Nephron (organoid): ENCODE results near the gene DHRS1.

ENCODE experiments used
- H3K27ac Mint-ChIP-seq, 3 experiments: 2 replicates each; pipeline ENCODE4 v1.8.0; 2020; ENCODE audit warnings: mixed read lengths in 3 of 3, mild to moderate bottlenecking in 2 of 3, moderate library complexity in 1 of 3
- H3K27me3 Mint-ChIP-seq: 2 replicates; pipeline ENCODE4 v1.8.0; 2021; ENCODE audit warnings: low read depth, mild to moderate bottlenecking, moderate library complexity, mixed read lengths
- H3K36me3 Mint-ChIP-seq: 2 replicates; pipeline ENCODE4 v1.8.0; 2020; ENCODE audit warnings: low read depth, mixed read lengths
- H3K4me1 Mint-ChIP-seq: 2 replicates; pipeline ENCODE4 v1.8.0; 2020; ENCODE audit warnings: mixed read lengths
- H3K4me3 Mint-ChIP-seq, 3 experiments: 2 replicates each; pipeline ENCODE4 v1.8.0; 2020; ENCODE audit warnings: mild to moderate bottlenecking in 3 of 3, mixed read lengths in 3 of 3, moderate library complexity in 2 of 3
- H3K9me3 Mint-ChIP-seq: 2 replicates; pipeline ENCODE4 v1.8.0; 2020; ENCODE audit warnings: mixed read lengths
- TF ChIP-seq, protein P1 (sequence below), 3 experiments: fragments of 200-600 bp; sonication (generic); IDR thresholded peaks; one replicate each; pipeline ENCODE4 v1.5.0; 2021; ENCODE audit warnings: antibody characterized with exemption in 3 of 3; ENCODE audit not compliant: unreplicated experiment in 3 of 3

The DHRS1 gene

DNA sequence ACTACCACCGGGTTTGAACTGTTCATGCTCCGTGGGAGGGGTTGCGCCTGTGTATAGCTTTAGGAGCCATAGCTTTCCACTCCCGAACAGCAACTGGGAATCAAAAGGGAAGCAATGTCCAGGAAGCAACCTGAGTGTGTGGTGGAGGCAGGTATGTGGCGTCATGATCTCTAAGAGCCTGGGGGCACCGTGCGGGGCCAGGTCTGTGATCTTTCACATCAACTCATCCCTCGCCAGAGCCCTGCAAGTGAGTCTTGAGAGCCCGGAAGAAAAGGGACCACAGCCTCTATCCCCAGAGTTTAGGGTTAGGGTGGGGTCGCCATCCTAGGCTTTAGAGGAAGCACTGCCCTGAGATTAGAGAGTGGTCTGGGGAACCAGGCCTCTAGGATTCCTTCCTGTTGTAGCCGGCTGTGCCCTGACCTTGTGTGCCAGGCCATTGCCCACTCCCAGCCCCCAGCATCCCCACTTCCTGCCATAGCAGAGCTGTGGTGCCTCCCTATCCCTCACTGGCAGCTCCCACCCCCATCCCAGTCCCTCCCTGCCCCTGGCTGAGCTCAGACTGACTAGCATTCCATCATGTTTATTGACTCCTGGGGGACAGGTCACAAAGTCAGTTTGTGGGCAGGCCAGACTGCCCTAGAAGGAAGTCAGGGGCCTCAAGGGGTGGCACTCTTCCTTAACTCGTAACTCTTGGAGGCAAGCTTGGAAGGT lies 36.0 kb upstream of the DHRS1 start:
- peaks cover 100% of the 10 kb centered on the region for H3K27me3 Mint-ChIP-seq
- H3K36me3 Mint-ChIP-seq, result no peaks in the 10 kb centered on the region
- H3K4me1 Mint-ChIP-seq, result peaks cover 18% of the 10 kb centered on the region
- H3K9me3 Mint-ChIP-seq, result no peaks in the 10 kb centered on the region
- H3K27ac Mint-ChIP-seq, result peak overlapping the region in 1 of 3 experiments; percentile 61
- peak overlapping the region; percentile 46 to 78 (median 73) for H3K4me3 Mint-ChIP-seq
- TF ChIP-seq, protein P1, sequence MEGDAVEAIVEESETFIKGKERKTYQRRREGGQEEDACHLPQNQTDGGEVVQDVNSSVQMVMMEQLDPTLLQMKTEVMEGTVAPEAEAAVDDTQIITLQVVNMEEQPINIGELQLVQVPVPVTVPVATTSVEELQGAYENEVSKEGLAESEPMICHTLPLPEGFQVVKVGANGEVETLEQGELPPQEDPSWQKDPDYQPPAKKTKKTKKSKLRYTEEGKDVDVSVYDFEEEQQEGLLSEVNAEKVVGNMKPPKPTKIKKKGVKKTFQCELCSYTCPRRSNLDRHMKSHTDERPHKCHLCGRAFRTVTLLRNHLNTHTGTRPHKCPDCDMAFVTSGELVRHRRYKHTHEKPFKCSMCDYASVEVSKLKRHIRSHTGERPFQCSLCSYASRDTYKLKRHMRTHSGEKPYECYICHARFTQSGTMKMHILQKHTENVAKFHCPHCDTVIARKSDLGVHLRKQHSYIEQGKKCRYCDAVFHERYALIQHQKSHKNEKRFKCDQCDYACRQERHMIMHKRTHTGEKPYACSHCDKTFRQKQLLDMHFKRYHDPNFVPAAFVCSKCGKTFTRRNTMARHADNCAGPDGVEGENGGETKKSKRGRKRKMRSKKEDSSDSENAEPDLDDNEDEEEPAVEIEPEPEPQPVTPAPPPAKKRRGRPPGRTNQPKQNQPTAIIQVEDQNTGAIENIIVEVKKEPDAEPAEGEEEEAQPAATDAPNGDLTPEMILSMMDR (IDR thresholded peaks at IDR 0.05; ENCODE audit: unreplicated experiment in 3 of 3), result no peak

DNA sequence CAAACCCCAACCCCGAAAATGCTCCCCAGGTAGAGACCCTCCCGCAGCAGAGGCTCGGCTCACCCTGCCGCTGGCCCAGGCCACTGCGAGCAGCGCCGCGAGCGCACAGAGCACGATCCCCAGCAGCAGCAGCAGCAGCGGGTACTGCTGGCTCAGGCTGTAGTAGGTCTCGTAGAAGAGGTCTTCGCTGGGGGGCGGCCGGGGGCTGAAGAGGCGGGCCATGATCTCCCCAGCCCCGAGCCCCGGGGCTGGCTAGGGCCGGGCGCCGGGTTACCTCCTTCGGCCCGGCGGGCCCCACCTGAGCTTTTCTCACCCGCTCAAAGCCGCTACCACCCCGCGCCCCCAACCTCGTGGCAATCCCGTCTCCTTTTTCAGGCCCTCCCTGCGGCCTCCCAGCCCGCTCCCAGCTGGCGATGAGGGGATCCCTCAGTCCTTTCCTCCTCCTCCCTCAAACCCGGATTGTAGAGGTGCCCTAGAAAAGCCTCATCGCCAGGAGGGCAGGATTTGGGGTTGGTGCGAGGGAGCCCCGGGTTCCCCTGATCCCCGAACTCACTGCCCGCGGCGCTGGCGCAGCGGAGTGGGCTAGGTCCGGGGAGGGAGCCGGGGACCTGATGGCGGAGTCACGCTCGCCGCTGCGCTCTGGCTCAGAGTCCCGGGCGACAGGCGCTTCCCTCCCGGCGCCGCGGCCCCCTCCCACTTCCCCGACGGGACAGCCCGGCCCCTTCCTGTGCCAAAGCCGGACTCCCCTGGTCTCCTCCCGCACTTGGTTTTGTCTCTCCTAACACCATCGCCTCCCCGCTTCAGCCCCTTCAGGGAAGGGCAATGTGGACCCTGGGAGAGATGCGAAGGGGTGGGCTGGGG lies 35.1 kb upstream of the DHRS1 start, which contains the start of gene ADCY4:
Gene ADCY4, minus strand, starts transcription at position 641 of the 861 bp plus-strand sequence. Its CDS starts 419 bp downstream, at position 222.
- peaks cover 99% of the 10 kb centered on the region for H3K27me3 Mint-ChIP-seq
- peak within 1 kb of the TSS; percentile 73 to 82 (median 80) for H3K4me3 Mint-ChIP-seq
- H3K9me3 Mint-ChIP-seq, result no peaks in the 10 kb centered on the region
- H3K27ac Mint-ChIP-seq, result peak within 1 kb of the TSS in 1 of 3 experiments; percentile 61
- H3K4me1 Mint-ChIP-seq, result peaks cover 18% of the 10 kb centered on the region
- no peaks in the 10 kb centered on the region for H3K36me3 Mint-ChIP-seq
- TF ChIP-seq, protein P1 (IDR thresholded peaks at IDR 0.05; ENCODE audit: unreplicated experiment in 3 of 3), result no peak

DNA sequence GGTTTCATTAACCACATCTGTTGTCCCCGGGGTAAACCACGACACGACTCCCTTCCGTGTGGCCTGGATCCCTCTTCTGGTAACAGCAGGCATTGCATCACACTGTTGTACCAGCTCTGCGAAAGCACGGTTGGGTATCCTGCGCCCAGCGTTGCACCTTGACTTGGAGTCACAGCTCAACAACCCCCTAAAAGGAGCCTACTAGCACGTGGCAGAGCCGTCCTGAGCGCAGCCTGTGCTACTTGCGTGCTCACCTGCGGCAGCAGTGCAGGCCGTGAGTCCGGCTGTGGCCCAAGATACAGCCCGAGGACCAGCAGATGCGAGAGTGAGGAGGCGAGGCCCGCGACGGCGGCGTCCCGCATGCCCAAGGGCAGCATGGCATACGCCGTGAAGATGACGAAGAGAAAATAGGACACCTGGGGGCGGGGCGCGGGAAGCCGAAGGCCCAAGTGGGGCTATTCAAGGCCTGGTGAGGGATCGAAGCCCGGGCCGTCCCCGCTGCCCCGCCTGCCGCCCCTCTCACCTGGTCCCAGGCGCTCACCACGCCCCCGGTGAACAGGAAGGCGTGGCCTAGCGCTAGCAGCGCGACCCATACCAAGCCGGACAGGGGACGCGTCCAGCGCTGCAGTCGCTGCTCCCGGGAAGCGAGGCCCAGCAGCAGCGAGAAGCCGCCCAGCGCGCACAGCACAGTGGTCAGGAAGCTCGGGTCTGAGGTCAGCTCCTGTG lies 32.9 kb upstream of the DHRS1 start:
- Mint-ChIP-seq H3K9me3 (no peaks in the 10 kb centered on the region), H3K27me3 (peaks cover 79% of the 10 kb centered on the region), H3K4me1 (peaks cover 18% of the 10 kb centered on the region), H3K36me3 (no peaks in the 10 kb centered on the region), H3K4me3 (peak overlapping the region; percentile 74 to 81 (median 79)), H3K27ac (no peak overlapping the region)
- TF ChIP-seq, protein P1 (IDR thresholded peaks at IDR 0.05; ENCODE audit: unreplicated experiment in 3 of 3), result peak; percentile 65 to 80 (median 75)

DNA sequence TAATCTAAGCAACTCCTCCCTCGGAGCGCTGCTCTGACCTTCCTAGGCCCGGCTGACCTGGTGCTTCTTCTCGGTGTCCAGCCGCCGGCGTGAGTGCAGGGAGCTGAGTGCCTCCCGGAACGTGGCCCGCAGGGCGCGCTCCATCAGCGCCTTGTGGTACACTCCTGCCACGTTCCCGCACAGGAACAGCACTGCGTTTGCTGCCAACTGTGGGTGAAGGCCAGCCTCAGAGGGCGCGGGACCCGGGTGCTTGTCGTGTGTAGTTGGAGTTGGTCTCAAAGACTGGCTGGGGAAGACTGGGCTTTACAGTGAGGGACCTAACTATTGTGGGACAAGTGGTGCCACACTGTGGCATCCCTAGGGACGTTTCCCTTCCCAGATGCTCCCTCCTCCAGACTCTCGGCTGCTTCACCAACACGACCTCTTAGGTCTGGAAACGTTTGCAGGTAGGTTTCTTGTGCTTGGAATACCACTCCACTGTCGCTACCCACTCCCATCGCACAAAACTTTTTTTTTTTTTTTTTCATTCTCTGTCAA lies 32.2 kb upstream of the DHRS1 start:
- Mint-ChIP-seq H3K36me3 (no peaks in the 10 kb centered on the region), H3K4me3 (peak overlapping the region in 1 of 3 experiments; percentile 81), H3K27me3 (peaks cover 73% of the 10 kb centered on the region), H3K4me1 (peaks cover 18% of the 10 kb centered on the region), H3K27ac (no peak overlapping the region), H3K9me3 (no peaks in the 10 kb centered on the region)
- TF ChIP-seq, protein P1 (IDR thresholded peaks at IDR 0.05; ENCODE audit: unreplicated experiment in 3 of 3), result no peak

DNA sequence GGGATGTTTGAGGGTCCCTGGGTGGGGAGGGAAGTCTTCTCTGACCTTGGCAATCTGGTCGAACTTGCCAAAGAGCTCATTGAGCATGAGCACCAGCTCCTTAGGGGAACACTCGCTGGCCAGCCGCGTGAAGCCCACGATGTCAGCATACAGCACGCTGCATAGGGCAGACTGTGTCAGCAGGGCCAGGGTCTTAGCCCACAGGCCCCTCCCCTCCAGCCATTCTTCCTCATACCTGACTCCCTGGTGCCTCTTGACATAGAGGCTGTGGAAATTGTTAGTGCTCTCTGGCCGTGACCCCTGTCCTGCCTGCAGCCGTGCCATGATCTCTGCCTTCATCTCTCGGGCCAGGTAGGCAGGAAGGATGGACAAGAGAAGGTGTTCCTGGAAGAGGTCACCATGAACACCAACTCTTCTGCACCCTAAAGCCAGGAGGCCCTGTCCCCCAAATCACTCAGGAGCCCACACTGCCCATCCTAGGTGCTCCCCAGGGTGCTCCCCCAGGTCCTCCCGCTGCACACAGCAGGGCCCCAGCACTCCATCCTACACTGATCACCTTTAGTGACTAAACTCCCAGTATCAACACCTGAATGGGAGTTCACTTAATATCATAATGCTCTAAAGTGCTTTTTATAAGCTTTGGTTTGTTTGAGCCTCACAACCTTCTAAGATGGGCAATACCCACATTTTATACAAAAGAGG lies 31.5 kb upstream of the DHRS1 start:
- TF ChIP-seq, protein P1 (IDR thresholded peaks at IDR 0.05; ENCODE audit: unreplicated experiment in 3 of 3), result no peak
- Mint-ChIP-seq H3K4me3 (no peak overlapping the region), H3K27me3 (peaks cover 66% of the 10 kb centered on the region), H3K36me3 (no peaks in the 10 kb centered on the region), H3K9me3 (no peaks in the 10 kb centered on the region), H3K4me1 (peaks cover 14% of the 10 kb centered on the region), H3K27ac (no peak overlapping the region)
